Ectodermal cell (in vitro differentiated cells): ENCODE data around the gene MINPP1. TPM values are rescaled to one million over a fixed set of nuclear protein-coding genes. Genes with fewer than 3 reads are reported as not detected.
"Not testable (repeated sequence)": the region's sequence is repeated elsewhere in the genome, so short reads cannot be mapped to it uniquely, and the experiment has no call there.

Source experiments
- H3K27ac ChIP-seq: 2 replicates; pipeline ENCODE4 v1.7.0; 2013; ENCODE audit warnings: mild to moderate bottlenecking, low read depth, low read length; ENCODE audit not compliant: insufficient read depth, poor library complexity, severe bottlenecking
- H3K27me3 ChIP-seq: 2 replicates; pipeline ENCODE4 v1.7.0; 2013; ENCODE audit warnings: mild to moderate bottlenecking, low read length; ENCODE audit not compliant: insufficient read depth, control insufficient read depth, poor library complexity, severe bottlenecking
- H3K36me3 ChIP-seq: one replicate; pipeline ENCODE4 v1.7.0; 2013; ENCODE audit warnings: low read length; ENCODE audit not compliant: control insufficient read depth, insufficient read depth
- H3K4me1 ChIP-seq: one replicate; pipeline ENCODE4 v1.7.0; 2013; ENCODE audit warnings: low read length; ENCODE audit not compliant: control insufficient read depth, insufficient read depth
- H3K4me3 ChIP-seq: 2 replicates; pipeline ENCODE4 v1.7.0; 2013; ENCODE audit warnings: low read depth, low read length, control low read depth; ENCODE audit not compliant: insufficient read depth
- H3K9me3 ChIP-seq: 2 replicates; pipeline ENCODE4 v1.7.0; 2013; ENCODE audit warnings: mild to moderate bottlenecking, low read length, moderate library complexity; ENCODE audit not compliant: control insufficient read depth
- WGBS, 2 experiments: methylation state at CpG; one replicate each; pipeline ENCODE4 v1.1.7; 2013; ENCODE audit warnings: missing lambda C conversion rate in 2 of 2; 5-methylcytosine and 5-hydroxymethylcytosine counted together
- polyA plus RNA-seq, 4 experiments: library from polyadenylated mRNA; stranded (reverse); fragments of 50-300 nt; gene quantifications; one replicate each; pipeline ENCODE4 v1.2.3, GENCODE V29; 2013

MINPP1 gene, protein sequence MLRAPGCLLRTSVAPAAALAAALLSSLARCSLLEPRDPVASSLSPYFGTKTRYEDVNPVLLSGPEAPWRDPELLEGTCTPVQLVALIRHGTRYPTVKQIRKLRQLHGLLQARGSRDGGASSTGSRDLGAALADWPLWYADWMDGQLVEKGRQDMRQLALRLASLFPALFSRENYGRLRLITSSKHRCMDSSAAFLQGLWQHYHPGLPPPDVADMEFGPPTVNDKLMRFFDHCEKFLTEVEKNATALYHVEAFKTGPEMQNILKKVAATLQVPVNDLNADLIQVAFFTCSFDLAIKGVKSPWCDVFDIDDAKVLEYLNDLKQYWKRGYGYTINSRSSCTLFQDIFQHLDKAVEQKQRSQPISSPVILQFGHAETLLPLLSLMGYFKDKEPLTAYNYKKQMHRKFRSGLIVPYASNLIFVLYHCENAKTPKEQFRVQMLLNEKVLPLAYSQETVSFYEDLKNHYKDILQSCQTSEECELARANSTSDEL
- 37.5 TPM for polyA plus RNA-seq (2013, experiment 1 of 4)
- polyA plus RNA-seq (2013, experiment 2 of 4): 42.5 TPM
- polyA plus RNA-seq (2013, experiment 3 of 4): 34.0 TPM
- polyA plus RNA-seq (2013, experiment 4 of 4): 36.4 TPM

DNA sequence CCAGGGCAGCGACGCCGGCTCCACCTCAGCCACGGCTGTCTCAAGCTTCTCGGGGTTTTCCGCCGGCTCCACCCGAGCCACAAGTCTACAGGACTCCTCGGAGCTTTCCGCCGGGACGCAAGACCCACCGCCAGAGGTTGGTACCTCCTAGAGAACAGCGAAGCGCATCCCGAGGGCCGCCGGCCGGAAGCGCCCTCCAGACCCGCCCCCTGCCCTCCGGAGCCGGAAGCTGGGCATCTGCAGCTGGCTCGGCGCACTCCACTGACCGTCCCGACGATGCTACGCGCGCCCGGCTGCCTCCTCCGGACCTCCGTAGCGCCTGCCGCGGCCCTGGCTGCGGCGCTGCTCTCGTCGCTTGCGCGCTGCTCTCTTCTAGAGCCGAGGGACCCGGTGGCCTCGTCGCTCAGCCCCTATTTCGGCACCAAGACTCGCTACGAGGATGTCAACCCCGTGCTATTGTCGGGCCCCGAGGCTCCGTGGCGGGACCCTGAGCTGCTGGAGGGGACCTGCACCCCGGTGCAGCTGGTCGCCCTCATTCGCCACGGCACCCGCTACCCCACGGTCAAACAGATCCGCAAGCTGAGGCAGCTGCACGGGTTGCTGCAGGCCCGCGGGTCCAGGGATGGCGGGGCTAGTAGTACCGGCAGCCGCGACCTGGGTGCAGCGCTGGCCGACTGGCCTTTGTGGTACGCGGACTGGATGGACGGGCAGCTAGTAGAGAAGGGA is at the start of gene MINPP1:
TSS of gene MINPP1 (plus strand) at position 254 of the 726 bp plus-strand sequence. CDS start at position 277, 23 bp downstream.
- Histone ChIP-seq H3K36me3 (no peaks in the 10 kb centered on the region), H3K4me3 (peak within 1 kb of the TSS; percentile 91), H3K27me3 (no peaks in the 10 kb centered on the region), H3K4me1 (peaks cover 7% of the 10 kb centered on the region), H3K27ac (peak within 1 kb of the TSS; percentile 52), H3K9me3 (no peaks in the 10 kb centered on the region)
- 0% methylated on average over 74 of the region's 74 CpGs for WGBS, 2 experiments

DNA sequence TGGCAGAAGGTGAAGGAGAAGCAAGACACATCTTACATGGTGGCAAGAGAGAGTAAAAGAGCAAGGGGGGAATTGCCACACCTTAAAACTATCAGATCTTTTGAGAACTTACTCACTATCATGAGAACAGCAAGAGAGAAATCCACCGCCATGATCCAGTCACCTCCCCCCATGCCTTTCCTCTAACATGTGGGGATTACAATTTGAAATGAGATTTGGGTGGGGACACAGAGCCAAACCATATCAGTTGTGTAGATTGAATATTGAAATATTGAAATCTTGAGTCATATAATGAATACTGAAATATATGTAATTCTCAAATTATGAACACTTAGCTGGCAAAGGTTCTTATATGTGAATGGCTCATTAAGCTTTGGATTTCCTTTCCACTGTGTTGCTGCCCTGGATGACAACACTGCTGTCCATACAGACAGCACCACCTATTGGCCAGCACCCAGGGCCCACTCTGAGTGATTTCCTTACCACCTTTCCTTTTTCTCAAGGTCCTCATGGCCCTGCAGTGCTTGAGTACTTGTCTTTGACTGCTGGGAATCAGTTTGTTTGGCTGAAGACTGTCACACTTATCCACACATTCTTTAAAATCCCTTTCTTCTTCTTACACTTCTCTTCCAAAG is 48.0 kb upstream of the MINPP1 start:
- H3K4me3 ChIP-seq, H3K4me1 ChIP-seq, H3K9me3 ChIP-seq, H3K36me3 ChIP-seq, H3K27me3 ChIP-seq, H3K27ac ChIP-seq: not testable (repeated sequence)
- WGBS, 2 experiments: no CpG with 5 or more reads among the region's 1 CpG

DNA sequence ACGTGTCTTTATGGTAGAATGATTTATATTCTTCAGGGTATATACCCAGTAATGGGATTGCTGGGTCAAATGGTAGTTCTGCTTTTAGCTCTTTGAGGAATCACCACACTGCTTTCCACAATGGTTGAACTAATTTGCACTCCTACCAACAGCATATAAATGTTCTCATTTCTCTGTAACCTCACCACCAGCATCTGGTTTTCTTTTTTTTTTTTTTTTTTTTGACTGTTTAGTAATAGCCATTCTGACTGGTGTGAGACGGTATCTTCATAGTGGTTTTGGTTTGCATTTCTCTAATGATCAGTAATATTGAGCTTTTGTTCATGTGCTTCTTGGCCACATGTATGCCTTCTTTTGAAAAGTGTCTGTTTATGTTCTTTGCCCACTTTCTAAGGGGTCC is 42.9 kb upstream of the MINPP1 start:
- not testable (repeated sequence) for H3K4me3 ChIP-seq, H3K27ac ChIP-seq, H3K4me1 ChIP-seq, H3K27me3 ChIP-seq, H3K9me3 ChIP-seq, H3K36me3 ChIP-seq
- WGBS, 2 experiments: no CpG with 5 or more reads among the region's 2 CpGs

DNA sequence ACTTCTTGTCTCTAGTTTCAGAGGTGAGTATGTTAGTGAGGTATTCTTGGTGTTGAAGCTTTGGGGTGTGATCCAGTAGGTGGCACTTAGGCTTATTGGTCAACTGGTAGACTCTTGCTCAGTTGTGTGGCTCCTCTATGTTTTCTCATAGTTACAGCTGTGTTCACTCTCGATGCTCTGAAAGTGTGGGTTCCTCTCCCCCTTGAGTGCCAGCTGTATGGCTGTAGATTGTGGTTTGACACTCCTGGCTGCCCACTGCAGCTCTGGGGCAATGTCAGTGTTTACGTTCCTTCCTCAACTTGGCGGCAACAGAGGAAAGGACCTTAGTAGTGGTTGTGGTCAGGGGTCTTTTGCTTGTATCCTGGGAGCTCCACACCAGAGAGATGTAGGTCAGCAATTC is 37.8 kb upstream of the MINPP1 start:
- not testable (repeated sequence) for H3K9me3 ChIP-seq, H3K36me3 ChIP-seq, H3K4me1 ChIP-seq, H3K27me3 ChIP-seq, H3K27ac ChIP-seq, H3K4me3 ChIP-seq
- WGBS, 2 experiments: 100% methylated on average over 1 of the region's 3 CpGs

DNA sequence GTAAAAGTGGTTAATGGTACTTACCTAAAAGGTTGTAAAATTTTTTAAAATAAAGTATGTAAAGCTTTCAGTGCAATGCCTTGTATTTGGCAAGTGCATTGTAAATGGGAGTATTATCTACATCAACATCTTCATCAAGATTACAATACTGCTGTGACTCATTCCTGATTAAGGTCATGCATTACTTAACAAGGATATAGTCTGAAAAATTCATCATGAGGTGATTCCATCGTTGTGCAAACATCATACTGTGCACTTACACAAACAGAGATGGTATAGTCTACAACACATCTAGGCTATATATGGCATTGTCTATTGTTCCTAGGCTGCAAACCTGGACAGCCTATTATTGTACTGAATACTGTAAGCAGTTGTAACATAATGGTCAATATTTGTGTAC is 16.0 kb upstream of the MINPP1 start:
- not testable (repeated sequence) for H3K4me3 ChIP-seq, H3K36me3 ChIP-seq, H3K9me3 ChIP-seq, H3K4me1 ChIP-seq, H3K27me3 ChIP-seq, H3K27ac ChIP-seq
- no CpG with 5 or more reads among the region's 1 CpG for WGBS, 2 experiments

DNA sequence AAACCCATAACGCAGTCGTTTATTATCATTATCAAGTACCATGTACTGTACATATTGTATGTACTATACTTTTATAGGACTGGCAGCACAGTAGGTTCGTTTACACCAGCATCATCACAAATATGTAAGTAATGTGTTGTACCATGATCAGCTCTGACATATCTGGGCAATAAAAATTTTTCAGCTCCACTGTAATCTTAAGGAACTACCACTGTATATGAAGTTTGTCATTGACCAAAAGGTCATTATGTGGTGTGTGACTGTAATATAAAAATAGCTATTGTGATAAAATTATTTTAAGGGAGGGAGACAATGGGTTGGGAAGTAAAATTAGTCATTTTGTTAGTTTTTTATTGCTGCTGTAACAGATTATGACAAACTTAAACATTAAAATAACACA is 14.4 kb upstream of the MINPP1 start:
- H3K9me3 ChIP-seq, H3K36me3 ChIP-seq, H3K27ac ChIP-seq, H3K27me3 ChIP-seq, H3K4me1 ChIP-seq, H3K4me3 ChIP-seq: not testable (repeated sequence)
- WGBS, 2 experiments: no CpG with 5 or more reads among the region's 3 CpGs

DNA sequence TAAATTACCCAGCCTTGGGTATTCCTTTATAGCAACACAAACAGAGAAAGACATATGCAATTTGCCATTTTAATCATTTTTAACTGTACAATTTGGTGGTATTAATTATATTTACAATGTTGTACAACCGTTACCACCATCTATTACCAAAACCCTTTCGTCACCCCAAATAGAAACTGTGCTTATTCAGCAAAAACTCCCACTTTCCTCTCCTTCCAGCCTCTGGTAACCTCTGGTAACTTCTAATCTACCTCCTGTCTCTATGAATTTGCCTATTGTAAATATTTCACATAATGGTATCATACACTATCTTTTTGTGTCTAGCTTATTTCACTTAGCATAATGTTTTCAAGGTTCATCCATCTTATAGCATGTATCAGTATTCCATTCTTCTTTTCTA is 12.2 kb upstream of the MINPP1 start:
- H3K4me3 ChIP-seq, H3K36me3 ChIP-seq, H3K9me3 ChIP-seq, H3K4me1 ChIP-seq, H3K27me3 ChIP-seq, H3K27ac ChIP-seq: not testable (repeated sequence)
- WGBS, 2 experiments: 97 to 100% methylated on average over 1 to 2 of the region's 2 CpGs

DNA sequence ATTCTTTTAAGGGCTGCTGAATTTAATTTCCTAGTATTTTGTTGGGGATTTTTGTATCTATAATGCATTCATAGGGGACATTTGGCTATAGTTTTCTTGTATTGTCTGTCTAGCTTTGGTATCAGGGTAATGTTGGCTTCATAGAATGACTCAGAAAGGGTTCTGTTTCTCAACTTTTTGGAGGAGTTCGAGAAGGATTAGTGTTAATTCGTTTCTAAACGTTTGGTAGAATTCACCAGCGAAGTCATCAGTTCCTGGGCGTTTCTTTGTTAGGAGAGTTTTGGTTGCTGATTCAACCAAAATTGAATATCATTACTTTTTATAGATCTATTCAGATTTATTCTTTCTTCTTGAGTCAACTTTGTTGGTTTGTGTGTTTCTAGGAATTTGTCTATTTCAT is 9.2 kb upstream of the MINPP1 start:
- not testable (repeated sequence) for H3K4me1 ChIP-seq, H3K9me3 ChIP-seq, H3K27me3 ChIP-seq, H3K4me3 ChIP-seq, H3K27ac ChIP-seq, H3K36me3 ChIP-seq
- 100% methylated on average over 2 of the region's 5 CpGs; no CpG with 5 or more reads in 1 of the 2 experiments for WGBS, 2 experiments

DNA sequence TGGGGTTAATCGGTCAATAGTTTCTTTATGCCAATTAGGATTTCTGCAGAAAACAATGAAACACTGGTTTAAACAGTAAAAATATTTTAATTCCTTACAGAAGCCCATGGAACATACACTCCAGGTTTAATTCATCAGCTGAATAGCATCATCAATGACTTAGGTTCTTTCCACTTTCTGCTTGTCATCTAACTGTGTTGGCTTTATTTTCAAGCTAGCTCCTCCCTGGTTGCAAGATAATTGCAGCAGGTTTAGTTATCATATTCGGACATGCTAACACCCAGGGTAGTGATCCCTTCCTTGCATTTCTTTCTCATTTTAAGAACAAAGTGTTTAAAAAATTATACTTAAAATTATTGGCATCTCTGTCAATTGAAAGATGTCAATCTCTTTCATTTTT is 7.3 kb upstream of the MINPP1 start:
- 100% methylated on average over 1 of the region's 2 CpGs; no CpG with 5 or more reads in 1 of the 2 experiments for WGBS, 2 experiments
- not testable (repeated sequence) for H3K27ac ChIP-seq, H3K4me3 ChIP-seq, H3K4me1 ChIP-seq, H3K9me3 ChIP-seq, H3K27me3 ChIP-seq, H3K36me3 ChIP-seq

DNA sequence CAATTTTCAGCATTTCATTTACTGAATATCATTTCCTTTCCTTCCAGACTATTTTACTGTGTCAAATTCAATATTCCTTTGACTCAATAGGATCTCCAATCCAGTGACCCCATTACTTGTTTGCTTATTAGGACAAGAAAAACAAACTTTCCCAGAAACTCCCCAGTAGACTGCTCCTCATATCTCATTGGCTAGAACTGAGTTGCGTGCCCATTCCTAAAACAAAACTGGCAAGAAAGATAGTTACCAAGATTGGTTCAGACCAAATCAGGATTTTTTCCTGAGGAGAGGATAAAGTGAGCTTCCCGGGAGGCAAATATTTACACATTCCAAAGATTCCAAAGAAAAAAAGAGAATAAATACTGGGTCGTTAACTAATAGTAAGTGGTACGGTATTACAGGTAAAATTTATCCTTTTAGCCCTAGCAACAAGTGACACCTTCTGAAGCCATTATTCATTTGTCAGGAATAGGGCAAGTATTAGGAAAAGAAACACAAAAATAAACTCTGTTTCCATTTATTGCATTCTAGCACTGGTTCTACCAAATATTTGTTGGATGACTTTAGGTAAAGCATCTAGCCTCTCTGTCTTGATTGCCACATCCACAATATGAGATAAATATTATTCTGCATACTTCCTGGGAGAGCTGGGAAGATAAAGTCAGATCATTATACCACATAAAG is 6.4 kb upstream of the MINPP1 start:
- not testable (repeated sequence) for H3K4me1 ChIP-seq, H3K9me3 ChIP-seq, H3K36me3 ChIP-seq, H3K27ac ChIP-seq, H3K4me3 ChIP-seq, H3K27me3 ChIP-seq
- no CpG with 5 or more reads among the region's 4 CpGs for WGBS, 2 experiments
